ENCODE data around the gene PWP2.
"Not testable (repeated sequence)": the region's sequence is repeated elsewhere in the genome, so short reads cannot be mapped to it uniquely, and the experiment has no call there.

GRCh38 chr21:44140552-44140932, 33.3 kb downstream of the PWP2 start:
- TF ChIP-seq POLR2A (IDR thresholded peaks at IDR 0.05; ENCODE audit: low read depth, low read length); CTCF (IDR thresholded peaks at IDR 0.05; ENCODE audit: extremely low read depth in 1 of 2, insufficient read depth in 1 of 2, low read depth in 1 of 2, low read length in 2 of 2); POLR2AphosphoS5 (IDR thresholded peaks at IDR 0.05; ENCODE audit: insufficient read depth, low read depth, low read length): not testable (repeated sequence)

All from endothelial cell of umbilical vein (primary cell).